Pancreas (tissue), 10 donors: ENCODE measurements around the gene SCAMP5. TPM values are rescaled to one million over a fixed set of nuclear protein-coding genes. Genes with fewer than 3 reads are reported as not detected.
A peak's percentile ranks its signal among the peaks of the same experiment; 100 is the strongest.

Source experiments
- ATAC-seq, 4 donors: fragments of 200-7000 bp; cut with Tn5 transposase; one replicate each; pipeline versions ENCODE4 v1.8.0 to v1.9.1; 2020; ENCODE audit warnings: mild to moderate bottlenecking in 4 of 4, moderate library complexity in 4 of 4
- DNase-seq, 6 donors: peaks; one replicate each; pipeline ENCODE4 v3.0.0-alpha.2; 2020
- FAIRE-seq: peaks from 2 replicates; lab custom pipeline; 2012; peaks lifted over from hg19 to GRCh38; lab: Jason Lieb, UNC
- H3K27ac ChIP-seq, 4 donors: fragments of 200-600 bp; sonication (generic); 1 replicate in 3 of 4; 2 replicates in 1 of 4; pipeline versions ENCODE4 v1.5.0 to v1.8.0; 2020
- H3K27me3 ChIP-seq, 4 donors: fragments of 200-600 bp; one replicate each; pipeline ENCODE4 v1.8.0; 2021
- H3K36me3 ChIP-seq, 3 donors: fragments of 200-600 bp; sonication (generic) in 1 of 3; one replicate each; pipeline versions ENCODE4 v1.5.0 to v1.8.0; 2020 to 2021
- H3K4me1 ChIP-seq, 3 donors: fragments of 200-600 bp; one replicate each; pipeline ENCODE4 v1.8.0; 2021
- H3K4me3 ChIP-seq, 4 donors: fragments of 200-600 bp; sonication (generic) in 2 of 4; one replicate each; pipeline versions ENCODE4 v1.5.0 to v1.8.0; 2020 to 2021
- H3K9me3 ChIP-seq, 4 donors: fragments of 200-600 bp; one replicate each; pipeline ENCODE4 v1.8.0; 2021
- CTCF ChIP-seq, 4 donors: fragments of 200-600 bp; sonication (generic) in 3 of 4; IDR thresholded peaks; one replicate each; pipeline versions ENCODE4 v1.5.0 to v1.8.0; 2021; ENCODE audit warnings: antibody characterized with exemption in 4 of 4
- WGBS, 2 donors: extraction: QIAGEN DNeasy Blood & Tissue Kit; methylation state at CpG; one replicate each; pipeline ENCODE4 v1.1.7; 2013; 5-methylcytosine and 5-hydroxymethylcytosine counted together
- intact Hi-C, 3 donors: fragments of 100-400 bp; cut with DNase I; formaldehyde crosslinking; loops; one replicate each; pipeline versions ENCODE4 v1.11.1 to v1.14.2; 2022
- polyA plus RNA-seq, 2 donors: library from polyadenylated mRNA; stranded (reverse); fragments of 200-250 nt; gene quantifications; one replicate each; pipeline ENCODE4 v1.2.3, GENCODE V29; 2013
- total RNA-seq, 6 donors: library from RNA; stranded (reverse); fragmentation: NEBNext Ultra II Directional in 4 of 6; extraction: Animal tissue kit (Norgen Biotek cat#: 25700) in 4 of 6; gene quantifications; one replicate each; pipeline versions ENCODE4 v1.2.1 to v1.2.4, GENCODE V29; 2021 to 2023
- donor health status: healthy with polysubstance abuse.
- donor health status: DM: no; HTN: no; CAD: no; lungs with moderate emphysema.
- donor health status: DM: no; HTN: no; CAD: no.
- donor health status: control.
- donor health status: control.
- donor health status: Bipolar disorder and iron deficiency.
- donor health status: DM: yes; HTN: yes; CAD: no.
- donor health status: DM: no; HTN: no; CAD: no.
- donor health status: DM: no; HTN: no; CAD: no.
- donor health status: DM: yes; HTN: yes; CAD: no.

SCAMP5 gene
- total and polyA plus RNA-seq, 8 donors = 24.5 to 59.2 (median 38.8) TPM

- Histone ChIP-seq H3K4me1 (peaks cover 0 to 6% (median 0%) of the 10 kb centered on the region in 3 donors), H3K9me3 (no peaks in the 10 kb centered on the region), H3K27me3 (no peaks in the 10 kb centered on the region), H3K4me3 (no peak overlapping the region), H3K36me3 (no peaks in the 10 kb centered on the region), H3K27ac (no peak overlapping the region)
- no peak for DNase-seq
- WGBS, 2 donors = 94% methylated on average over 8 of the region's 8 CpGs
- intact Hi-C loops = loop anchor here in 1 of 3 donors (10.0 kb wide), 1 partner anchor 170 kb away; the partner anchor contains the start of gene C15orf39
- no peak for FAIRE-seq
- peak in 1 of 4 donors; percentile 21 for ATAC-seq
- no peak for TF ChIP-seq CTCF (IDR thresholded peaks at IDR 0.05)
Measured at GRCh38 chr15:75034615-75035014, 39.3 kb downstream of the SCAMP5 start.

GRCh38 chr15:75036212-75036616, 40.9 kb downstream of the SCAMP5 start:
- Histone ChIP-seq H3K4me3 (no peak overlapping the region), H3K9me3 (no peaks in the 10 kb centered on the region), H3K27ac (no peak overlapping the region), H3K36me3 (no peaks in the 10 kb centered on the region), H3K4me1 (peaks cover 0 to 2% (median 0%) of the 10 kb centered on the region in 3 donors), H3K27me3 (no peaks in the 10 kb centered on the region)
- WGBS, 2 donors = 48 to 57% methylated on average over 2 of the region's 2 CpGs
- intact Hi-C loops = loop anchor here in 1 of 3 donors (10.0 kb wide), 1 partner anchor 169 kb away; the partner anchor contains the start of gene C15orf39
- TF ChIP-seq CTCF (IDR thresholded peaks at IDR 0.05) = no peak
- ATAC-seq (peak; percentile 49 to 78 (median 66)), FAIRE-seq (no peak), DNase-seq (no peak)

- no peaks in the 10 kb centered on the region for H3K9me3 ChIP-seq
- H3K27me3 ChIP-seq = no peaks in the 10 kb centered on the region
- no peaks in the 10 kb centered on the region for H3K36me3 ChIP-seq
- FAIRE-seq (no peak), ATAC-seq (no peak), DNase-seq (no peak)
- no peak overlapping the region for H3K4me3 ChIP-seq
- peaks cover 5 to 13% (median 7%) of the 10 kb centered on the region in 3 donors for H3K4me1 ChIP-seq
- intact Hi-C loops = loop anchor here in 1 of 3 donors (10.0 kb wide), 1 partner anchor 167 kb away; the partner anchor contains the start of gene C15orf39
- TF ChIP-seq CTCF (IDR thresholded peaks at IDR 0.05) = no peak
- 84 to 85% methylated on average over 6 of the region's 6 CpGs for WGBS, 2 donors
- no peak overlapping the region for H3K27ac ChIP-seq
Measured at GRCh38 chr15:75037685-75038084, 42.3 kb downstream of the SCAMP5 start.

GRCh38 chr15:75038231-75038630, 42.9 kb downstream of the SCAMP5 start:
- H3K27ac ChIP-seq = no peak overlapping the region
- DNase-seq (no peak), FAIRE-seq (no peak)

More at GRCh38 chr15:75038231-75038630, 42.9 kb downstream of the SCAMP5 start:
- WGBS, 2 donors = 82 to 85% methylated on average over 3 of the region's 3 CpGs
- Histone ChIP-seq H3K9me3 (no peaks in the 10 kb centered on the region), H3K4me3 (no peak overlapping the region), H3K36me3 (no peaks in the 10 kb centered on the region), H3K4me1 (peaks cover 11 to 18% (median 13%) of the 10 kb centered on the region in 3 donors), H3K27me3 (no peaks in the 10 kb centered on the region)
- intact Hi-C loops = loop anchor here in 1 of 3 donors (10.0 kb wide), 1 partner anchor 167 kb away; the partner anchor contains the start of gene C15orf39
- ATAC-seq = no peak
- TF ChIP-seq CTCF (IDR thresholded peaks at IDR 0.05) = no peak
